ENCODE measurements around the gene RGS6. TPM values are rescaled to one million over a fixed set of nuclear protein-coding genes. Genes with fewer than 3 reads are reported as not detected.

RGS6 gene
- total RNA-seq, 1 donor from 2014 or later = 0.24 TPM

DNA sequence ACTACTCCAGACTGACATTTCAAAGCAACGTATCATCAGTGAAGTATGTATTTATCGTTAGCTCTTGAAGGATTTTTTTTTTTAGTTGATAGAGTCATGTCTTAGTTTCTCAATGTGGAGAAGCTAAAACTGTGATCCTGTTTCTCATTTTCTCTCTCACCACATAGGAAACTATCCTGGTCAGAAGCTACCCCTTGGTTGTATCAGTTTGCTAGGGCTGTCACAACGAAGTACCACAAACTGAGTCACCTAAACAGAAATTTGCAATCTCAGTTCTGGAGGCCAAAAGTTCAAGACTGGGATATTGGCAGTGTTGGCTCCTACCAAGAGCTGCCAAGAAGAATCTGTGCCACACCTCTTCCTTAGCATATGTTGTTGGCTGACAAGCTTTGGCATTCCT lies 369.1 kb downstream of the RGS6 start:
- no peak for DNase-seq (ENCODE audit: extremely low spot score, unreplicated experiment)
- H3K27me3 Mint-ChIP-seq (ENCODE audit: unreplicated experiment) = no peaks in the 10 kb centered on the region
- TF ChIP-seq, protein P1, sequence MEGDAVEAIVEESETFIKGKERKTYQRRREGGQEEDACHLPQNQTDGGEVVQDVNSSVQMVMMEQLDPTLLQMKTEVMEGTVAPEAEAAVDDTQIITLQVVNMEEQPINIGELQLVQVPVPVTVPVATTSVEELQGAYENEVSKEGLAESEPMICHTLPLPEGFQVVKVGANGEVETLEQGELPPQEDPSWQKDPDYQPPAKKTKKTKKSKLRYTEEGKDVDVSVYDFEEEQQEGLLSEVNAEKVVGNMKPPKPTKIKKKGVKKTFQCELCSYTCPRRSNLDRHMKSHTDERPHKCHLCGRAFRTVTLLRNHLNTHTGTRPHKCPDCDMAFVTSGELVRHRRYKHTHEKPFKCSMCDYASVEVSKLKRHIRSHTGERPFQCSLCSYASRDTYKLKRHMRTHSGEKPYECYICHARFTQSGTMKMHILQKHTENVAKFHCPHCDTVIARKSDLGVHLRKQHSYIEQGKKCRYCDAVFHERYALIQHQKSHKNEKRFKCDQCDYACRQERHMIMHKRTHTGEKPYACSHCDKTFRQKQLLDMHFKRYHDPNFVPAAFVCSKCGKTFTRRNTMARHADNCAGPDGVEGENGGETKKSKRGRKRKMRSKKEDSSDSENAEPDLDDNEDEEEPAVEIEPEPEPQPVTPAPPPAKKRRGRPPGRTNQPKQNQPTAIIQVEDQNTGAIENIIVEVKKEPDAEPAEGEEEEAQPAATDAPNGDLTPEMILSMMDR (IDR thresholded peaks at IDR 0.05) = no peak
- H3K4me3 Mint-ChIP-seq (ENCODE audit: unreplicated experiment) = no peak overlapping the region
- peaks cover 15% of the 10 kb centered on the region for H3K9me3 Mint-ChIP-seq (ENCODE audit: unreplicated experiment)
- H3K36me3 Mint-ChIP-seq (ENCODE audit: unreplicated experiment) = no peaks in the 10 kb centered on the region
- no peaks in the 10 kb centered on the region for H3K4me1 Mint-ChIP-seq (ENCODE audit: unreplicated experiment)
- no peak overlapping the region for H3K27ac Mint-ChIP-seq (ENCODE audit: unreplicated experiment)

DNA sequence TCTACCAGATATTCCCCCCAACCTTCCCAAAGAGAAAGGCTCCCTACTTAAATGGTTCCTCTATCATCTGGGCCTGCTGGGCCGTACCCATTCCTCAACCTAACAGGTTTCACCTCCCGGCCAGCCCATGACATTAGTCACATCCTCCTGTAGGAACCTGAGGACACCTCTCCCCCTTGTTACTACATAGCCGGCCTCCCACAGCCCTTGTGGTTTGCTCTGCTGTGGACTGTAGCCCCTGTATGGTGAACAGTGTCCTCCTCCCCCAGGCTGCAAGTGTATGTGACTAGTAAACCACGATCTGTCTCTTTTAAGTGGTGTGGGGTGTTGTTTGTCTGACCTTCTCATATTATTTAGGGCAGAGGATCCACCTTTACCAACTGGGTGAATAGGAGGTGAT lies 371.7 kb downstream of the RGS6 start:
- Mint-ChIP-seq H3K27me3 (ENCODE audit: unreplicated experiment) (no peaks in the 10 kb centered on the region), H3K4me3 (ENCODE audit: unreplicated experiment) (no peak overlapping the region), H3K36me3 (ENCODE audit: unreplicated experiment) (no peaks in the 10 kb centered on the region), H3K9me3 (ENCODE audit: unreplicated experiment) (peaks cover 18% of the 10 kb centered on the region), H3K4me1 (ENCODE audit: unreplicated experiment) (no peaks in the 10 kb centered on the region), H3K27ac (ENCODE audit: unreplicated experiment) (no peak overlapping the region)
- no peak for DNase-seq (ENCODE audit: extremely low spot score, unreplicated experiment)
- TF ChIP-seq, protein P1 (IDR thresholded peaks at IDR 0.05) = no peak

DNA sequence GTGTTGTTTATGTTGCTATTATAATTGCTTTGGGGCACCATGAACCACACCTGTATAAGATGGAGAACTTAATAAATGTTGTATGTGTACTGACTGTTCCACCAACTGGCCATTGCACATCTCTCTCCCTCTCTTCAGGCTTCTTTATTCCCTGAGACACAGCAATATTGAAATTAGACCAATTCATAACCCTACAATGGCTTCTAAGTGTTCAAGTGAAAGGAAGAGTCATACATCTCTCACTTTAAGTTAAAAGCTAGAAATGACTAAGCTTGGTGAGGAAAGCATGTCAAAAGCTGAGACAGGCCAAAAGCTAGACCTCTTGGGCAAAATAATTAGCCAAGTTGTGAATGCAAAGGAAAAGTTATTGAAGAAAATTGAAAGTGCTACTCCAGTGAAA lies 373.3 kb downstream of the RGS6 start:
- H3K27ac Mint-ChIP-seq (ENCODE audit: unreplicated experiment) = no peak overlapping the region
- H3K27me3 Mint-ChIP-seq (ENCODE audit: unreplicated experiment) = peaks cover 5% of the 10 kb centered on the region
- H3K9me3 Mint-ChIP-seq (ENCODE audit: unreplicated experiment) = peaks cover 18% of the 10 kb centered on the region
- H3K4me1 Mint-ChIP-seq (ENCODE audit: unreplicated experiment) = no peaks in the 10 kb centered on the region
- H3K36me3 Mint-ChIP-seq (ENCODE audit: unreplicated experiment) = no peaks in the 10 kb centered on the region
- TF ChIP-seq, protein P1 (IDR thresholded peaks at IDR 0.05) = no peak
- H3K4me3 Mint-ChIP-seq (ENCODE audit: unreplicated experiment) = no peak overlapping the region
- no peak for DNase-seq (ENCODE audit: extremely low spot score, unreplicated experiment)

DNA sequence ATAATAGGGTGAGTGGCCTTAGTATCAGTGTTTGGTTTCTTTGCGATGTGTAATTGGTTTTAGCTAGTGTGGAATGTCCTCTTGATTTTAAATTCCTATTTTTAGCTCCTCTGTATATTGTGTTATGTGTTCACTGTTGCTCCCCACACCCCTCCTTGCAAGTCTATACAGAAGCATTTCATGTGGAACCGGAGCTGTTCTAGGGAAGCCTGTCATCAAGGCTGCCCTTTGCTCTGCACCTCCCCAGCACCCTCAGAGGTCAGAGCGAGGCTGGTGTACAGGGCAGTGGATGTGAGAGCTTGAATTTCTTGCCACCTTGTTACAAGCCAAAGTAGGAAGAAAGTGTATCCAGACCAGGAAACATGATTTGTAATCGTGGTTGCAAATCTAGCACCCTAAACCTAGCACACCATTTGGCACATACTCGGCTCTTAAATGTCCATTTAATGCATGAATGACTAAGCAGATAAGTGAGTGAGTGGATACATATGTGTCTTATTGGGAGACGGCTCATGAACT lies 376.8 kb downstream of the RGS6 start:
- TF ChIP-seq, protein P1 (IDR thresholded peaks at IDR 0.05) = no peak
- H3K4me3 Mint-ChIP-seq (ENCODE audit: unreplicated experiment) = no peak overlapping the region
- H3K27ac Mint-ChIP-seq (ENCODE audit: unreplicated experiment) = no peak overlapping the region
- peaks cover 18% of the 10 kb centered on the region for H3K9me3 Mint-ChIP-seq (ENCODE audit: unreplicated experiment)
- no peak for DNase-seq (ENCODE audit: extremely low spot score, unreplicated experiment)
- no peaks in the 10 kb centered on the region for H3K36me3 Mint-ChIP-seq (ENCODE audit: unreplicated experiment)
- no peaks in the 10 kb centered on the region for H3K4me1 Mint-ChIP-seq (ENCODE audit: unreplicated experiment)
- peaks cover 5% of the 10 kb centered on the region for H3K27me3 Mint-ChIP-seq (ENCODE audit: unreplicated experiment)

DNA sequence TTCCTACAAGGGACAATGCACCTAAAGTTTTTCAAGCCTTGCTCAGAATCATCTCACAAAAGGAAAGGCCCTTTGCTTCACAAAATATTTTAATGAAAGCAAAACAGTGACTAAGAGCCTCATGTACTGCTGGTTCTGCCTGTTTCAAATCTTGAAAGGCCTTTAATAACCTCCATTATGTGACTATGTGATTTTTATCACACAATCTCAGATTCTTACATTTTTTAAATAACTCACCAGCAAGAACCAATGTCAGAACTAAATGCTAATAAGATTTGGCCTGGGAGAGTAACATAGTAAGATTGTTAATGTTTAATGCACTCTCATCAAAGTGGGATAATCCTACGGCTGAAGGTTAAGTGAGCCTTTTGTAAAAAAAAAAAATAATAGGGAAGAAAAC lies 378.9 kb downstream of the RGS6 start:
- TF ChIP-seq, protein P1 (IDR thresholded peaks at IDR 0.05) = no peak
- DNase-seq (ENCODE audit: extremely low spot score, unreplicated experiment) = no peak
- peaks cover 5% of the 10 kb centered on the region for H3K9me3 Mint-ChIP-seq (ENCODE audit: unreplicated experiment)
- H3K27ac Mint-ChIP-seq (ENCODE audit: unreplicated experiment) = no peak overlapping the region
- H3K4me3 Mint-ChIP-seq (ENCODE audit: unreplicated experiment) = no peak overlapping the region
- no peaks in the 10 kb centered on the region for H3K36me3 Mint-ChIP-seq (ENCODE audit: unreplicated experiment)
- H3K27me3 Mint-ChIP-seq (ENCODE audit: unreplicated experiment) = peaks cover 5% of the 10 kb centered on the region
- no peaks in the 10 kb centered on the region for H3K4me1 Mint-ChIP-seq (ENCODE audit: unreplicated experiment)

Data from osteocyte (in vitro differentiated cells).